HepG2 (cell line): Measurements from ENCODE around the gene IPPK. TPM values are rescaled to one million over a fixed set of nuclear protein-coding genes. Genes with fewer than 3 reads are reported as not detected.
A peak's percentile ranks its signal among the peaks of the same experiment; 100 is the strongest.

Experiments used
- ATAC-seq: fragments of 200-7000 bp; cut with Tn5 transposase; 3 replicates; pipeline ENCODE4 v1.9.1; 2020; ENCODE audit warnings: mild to moderate bottlenecking, moderate library complexity
- BruUV-seq: library from RNA; stranded (reverse); fragments of 400-500 nt; replicated peaks from 2 replicates; lab custom pipeline; 2021; lab: Mats Ljungman, UMichigan
- CTCF ChIA-PET: fragments of 300-600 bp; formaldehyde crosslinking; extraction: SDS; loops from one replicate; lab custom pipeline; 2021; ENCODE audit warnings: low total read pairs, inconsistent platforms, low intra/inter-chr PET ratio; lab: Yijun Ruan, JAX
- POLR2A ChIA-PET: fragments of 350-600 bp; sonication (Branson Sonifier 250); formaldehyde crosslinking; loops from one replicate; lab custom pipeline; 2020; ENCODE audit warnings: antibody characterized with exemption, inconsistent platforms; lab: Yijun Ruan, JAX
- DNase-seq: peaks from one replicate; pipeline ENCODE4 v3.0.0-alpha.2; 2015; ENCODE audit warnings: low spot score
- FAIRE-seq: peaks from 3 replicates; lab custom pipeline; 2011; peaks lifted over from hg19 to GRCh38; lab: Jason Lieb, UNC
- H2AFZ ChIP-seq: one replicate; pipeline ENCODE4 v1.6.1; 2011; ENCODE audit warnings: low read length, inconsistent platforms
- H3K27ac ChIP-seq: fragments of 300-600 bp; 3 replicates; pipeline ENCODE4 v1.8.0; 2011; ENCODE audit warnings: mixed run types, mild to moderate bottlenecking, mixed read lengths, low read length, inconsistent platforms; ENCODE audit not compliant: insufficient read depth; ENCODE audit errors: extremely low read length
- H3K27me3 ChIP-seq, 2 experiments: fragments of 200-600 bp in 1 of 2; 2 replicates in 1 of 2; 3 replicates in 1 of 2; pipeline versions ENCODE4 v1.6.0 to v1.8.0; 2011; ENCODE audit warnings: low read length in 2 of 2, mild to moderate bottlenecking in 2 of 2, moderate library complexity in 2 of 2, inconsistent platforms in 1 of 2; ENCODE audit not compliant: insufficient read depth in 2 of 2, control insufficient read depth in 1 of 2
- H3K36me3 ChIP-seq, 2 experiments: fragments of 200-600 bp in 1 of 2; replicated peaks in 1 of 2; 2 replicates in 1 of 2; 3 replicates in 1 of 2; pipeline versions ENCODE4 v1.5.1 to v1.8.0; 2011; ENCODE audit warnings: low read length in 2 of 2, inconsistent platforms in 1 of 2; ENCODE audit not compliant: insufficient read depth in 2 of 2, control insufficient read depth in 1 of 2
- H3K4me1 ChIP-seq: 2 replicates; pipeline ENCODE4 v1.5.1; 2012; ENCODE audit warnings: low read length, inconsistent platforms; ENCODE audit not compliant: insufficient read depth
- H3K4me2 ChIP-seq: 2 replicates; pipeline ENCODE4 v1.6.0; 2011; ENCODE audit warnings: low read depth, low read length, inconsistent platforms
- H3K4me3 ChIP-seq, 3 experiments: fragments of 200-600 bp in 1 of 3; sonication (generic), shearing (Covaris generic) in 1 of 3; replicated peaks in 1 of 3; 2 replicates each; pipeline ENCODE4 v1.5.1; 2011 to 2016; ENCODE audit warnings: low read length in 3 of 3, inconsistent platforms in 2 of 3, low read depth in 2 of 3, mild to moderate bottlenecking in 2 of 3, control low read depth in 1 of 3, mixed read lengths in 1 of 3; ENCODE audit not compliant: insufficient read depth in 1 of 3
- H3K79me2 ChIP-seq: one replicate; pipeline ENCODE4 v1.6.1; 2011; ENCODE audit warnings: low read length, inconsistent platforms; ENCODE audit not compliant: insufficient read depth
- H3K9ac ChIP-seq: 2 replicates; pipeline ENCODE4 v1.6.0; 2011; ENCODE audit warnings: mild to moderate bottlenecking, low read depth, low read length, inconsistent platforms; ENCODE audit not compliant: insufficient read depth
- H3K9me3 ChIP-seq: 2 replicates; pipeline ENCODE4 v1.5.1; 2012; ENCODE audit warnings: mild to moderate bottlenecking, low read length
- H4K20me1 ChIP-seq: 2 replicates; pipeline ENCODE4 v1.6.0; 2011; ENCODE audit warnings: inconsistent platforms, mild to moderate bottlenecking, low read length, moderate library complexity; ENCODE audit not compliant: insufficient read depth
- HDAC6 ChIP-seq: fragments of 200-600 bp; sonication (generic); IDR thresholded peaks from 2 replicates; pipeline ENCODE4 v1.7.0; 2017; ENCODE audit warnings: mild to moderate bottlenecking, antibody characterized with exemption, low read length, low read depth
- ZNF180 ChIP-seq: sonication (generic); formaldehyde crosslinking; IDR thresholded peaks from 2 replicates; pipeline ENCODE4 v1.4.0; 2020; ENCODE audit warnings: low read depth, missing genetic modification reagents, borderline replicate concordance
- ZNF275 ChIP-seq: sonication (generic); formaldehyde crosslinking; IDR thresholded peaks from 2 replicates; pipeline ENCODE4 v1.8.0; 2022; ENCODE audit warnings: missing genetic modification reagents, mild to moderate bottlenecking, inconsistent platforms, borderline replicate concordance
- ZNF687 ChIP-seq: sonication (generic); formaldehyde crosslinking; IDR thresholded peaks from 2 replicates; pipeline ENCODE4 v1.5.1; 2020; ENCODE audit warnings: mild to moderate bottlenecking, missing genetic modification reagents, moderate library complexity
- WGBS: methylation state at CpG from one replicate; pipeline ENCODE4 v1.1.6; 2017; ENCODE audit warnings: low lambda C conversion rate; 5-methylcytosine and 5-hydroxymethylcytosine counted together
- in situ Hi-C: cut with HindIII; loops from 2 replicates; pipeline ENCODE4 v1.10.0; 2017; ENCODE audit warnings: low pct_unique_long_range_greater_than_20kb; ENCODE audit not compliant: extremely low pct_ligation_motif_present
- intact Hi-C: fragments of 100-400 bp; cut with micrococcal nuclease; formaldehyde crosslinking; loops from one replicate; pipeline ENCODE4 v1.10.0; 2022; ENCODE audit not compliant: unreplicated experiment
- polyA plus RNA-seq, 8 experiments: library from polyadenylated mRNA; depleted of rRNA in 3 of 8; stranded (reverse) in 7 of 8; unstranded in 1 of 8; fragments of >200 nt; fragmentation: Illumina TruSeq in 4 of 8; extraction: Trizol in 4 of 8; gene quantifications; 2 replicates each; pipeline versions ENCODE4 v1.2.1 to v1.2.3, GENCODE V29; 2011 to 2016; ENCODE audit warnings: low read depth in 4 of 8, missing spikeins in 1 of 8, mixed read lengths in 1 of 8; ENCODE audit not compliant: insufficient read depth in 1 of 8
- total RNA-seq, 5 experiments: library from RNA; depleted of rRNA; stranded (reverse); fragments of >200 nt; fragmentation: Illumina TruSeq; extraction: Trizol; gene quantifications; 2 replicates each; pipeline ENCODE4 v1.2.3, GENCODE V29; 2016; ENCODE audit warnings: low read depth in 1 of 5

IPPK gene
- total and polyA plus RNA-seq, 2 of the 13 experiments (the other 11 are each of a cell fraction or from before 2014, with no cell fraction given): 9.9 to 14.1 TPM

GRCh38 chr9:92614123-92614510 is 55.8 kb downstream of the IPPK start (continued):
- TF ChIP-seq HDAC6: no peak
- TF ChIP-seq ZNF275 (CRISPR knock-in tag): no peak

GRCh38 chr9:92613268-92614122 is 56.4 kb downstream of the IPPK start:
- Histone ChIP-seq H3K79me2 (no peaks in the 10 kb centered on the region), H4K20me1 (no peaks in the 10 kb centered on the region), H3K4me2 (no peak overlapping the region), H3K27me3 (no peaks in the 10 kb centered on the region), H3K4me3 (no peak overlapping the region), H3K36me3 (peaks cover 2 to 23% of the 10 kb centered on the region in 2 experiments; a peak in 4 of 5 replicates), H2AFZ (no peak overlapping the region), H3K4me1 (peaks cover 55% of the 10 kb centered on the region), H3K9ac (no peak overlapping the region), H3K9me3 (no peaks in the 10 kb centered on the region), H3K27ac (no peak overlapping the region)
- intact Hi-C loops: no loop called here
- ChIA-PET POLR2A (no interaction called here), CTCF (no interaction called here)
- TF ChIP-seq ZNF687 (0 out of 2 replicates have a peak, but pooled peaks have one; percentile 28), ZNF180 (no peak)
- FAIRE-seq (no peak), DNase-seq (no peak), ATAC-seq (no peak)
- 98% methylated on average over 18 of the region's 23 CpGs for WGBS
- in situ Hi-C loops: no loop called here
- BruUV-seq: no TSS peak
